ENCODE measurements around the gene EMD.

- no peak for TF ChIP-seq CTCF (IDR thresholded peaks at IDR 0.05)
- no peak for TF ChIP-seq POLR2A (IDR thresholded peaks at IDR 0.05)
Observed at GRCh38 chrX:154352466-154352865, 26.6 kb upstream of the EMD start.

Data from thyroid gland (tissue), 4 donors.